ENCODE data around the gene HYAL3. TPM values are rescaled to one million over a fixed set of nuclear protein-coding genes. Genes with fewer than 3 reads are reported as not detected.

HYAL3 gene
- total RNA-seq, 1 experiment from 2014 or later, result 20.8 TPM

- no TSS peak for BruUV-seq (replicated peaks)
- intact Hi-C loops (cut with micrococcal nuclease), result no loop called here
Observed at GRCh38 chr3:50242851-50243542, 56.2 kb downstream of the HYAL3 start.

More at GRCh38 chr3:50242851-50243542, 56.2 kb downstream of the HYAL3 start:
- peaks cover 42% of the 10 kb centered on the region for H3K4me1 ChIP-seq (ENCODE audit: insufficient read depth, low read length)
- no peak overlapping the region for H2AFZ ChIP-seq (ENCODE audit: low read length)
- peaks cover 10% of the 10 kb centered on the region for H3F3A ChIP-seq (ENCODE audit: low read length, unreplicated experiment)
- H3K36me3 ChIP-seq (ENCODE audit: low read depth, low read length), result peaks cover 10% of the 10 kb centered on the region; the same call in 1 of the 2 replicates
- ChIA-PET CTCF (no interaction called here), POLR2A (ENCODE audit: unreplicated experiment) (no interaction called here)
- H3K27ac ChIP-seq (ENCODE audit: low read length), result no peak overlapping the region
- peaks cover 92% of the 10 kb centered on the region for H3K79me2 ChIP-seq (ENCODE audit: low read length)
- ATAC-seq, result no peak
- TF ChIP-seq EZH2 (IDR thresholded peaks at IDR 0.05; ENCODE audit: low read length, unreplicated experiment), result no peak
- DNase-seq, result no peak
- H3K9ac ChIP-seq (ENCODE audit: low read length), result no peak overlapping the region
- no peak overlapping the region for H3K4me3 ChIP-seq (ENCODE audit: low read length)
- H3K9me2 ChIP-seq (replicated peaks; ENCODE audit: low read length), result no peaks in the 10 kb centered on the region
- peaks cover 34% of the 10 kb centered on the region for H4K20me1 ChIP-seq (ENCODE audit: low read length)
- H3K27me3 ChIP-seq (ENCODE audit: low read length), result no peaks in the 10 kb centered on the region
- no peak overlapping the region for H3K4me2 ChIP-seq (ENCODE audit: low read length)
- no peaks in the 10 kb centered on the region for H3K9me3 ChIP-seq (ENCODE audit: low read length)

Other genes starting within 250 kb of the HYAL3 start
- 105 and 128 TPM in 2 replicates for gene RBM5, start 210.5 kb downstream of the HYAL3 start, total RNA-seq (2014; rRNA removed)
- gene SEMA3F, start 144.1 kb downstream of the HYAL3 start, total RNA-seq (2014; rRNA removed), result 47.3 and 50.5 TPM in 2 replicates
- 0.22 TPM in 1 of 2 replicates, not detected in the other for gene GNAT1, start 107.8 kb downstream of the HYAL3 start, total RNA-seq (2014; rRNA removed)
- gene SLC38A3, start 94.1 kb downstream of the HYAL3 start, total RNA-seq (2014; rRNA removed), result 0.17 and 3.3 TPM in 2 replicates
- 221 and 254 TPM in 2 replicates for gene GNAI2, start 63.2 kb downstream of the HYAL3 start, total RNA-seq (2014; rRNA removed)
- 40.1 and 63.9 TPM in 2 replicates for gene SEMA3B, start 30.3 kb downstream of the HYAL3 start, total RNA-seq (2014; rRNA removed)
- not detected in 2 replicates for gene LSMEM2, start 20.3 kb downstream of the HYAL3 start, total RNA-seq (2014; rRNA removed)
- gene IFRD2, start 7.0 kb downstream of the HYAL3 start, total RNA-seq (2014; rRNA removed), result 223 and 300 TPM in 2 replicates
- gene NAA80, start within 50 bp of the HYAL3 start, total RNA-seq (2014; rRNA removed), result 8.7 and 16.6 TPM in 2 replicates
- 0.23 and 1.3 TPM in 2 replicates for gene HYAL1, start 4.2 kb upstream of the HYAL3 start, total RNA-seq (2014; rRNA removed)
- 97.8 and 111 TPM in 2 replicates for gene HYAL2, start 23.3 kb upstream of the HYAL3 start, total RNA-seq (2014; rRNA removed)
- 143 and 156 TPM in 2 replicates for gene TUSC2, start 28.8 kb upstream of the HYAL3 start, total RNA-seq (2014; rRNA removed)
- gene RASSF1, start 41.4 kb upstream of the HYAL3 start, total RNA-seq (2014; rRNA removed), result 20.0 and 21.4 TPM in 2 replicates
- gene ZMYND10, start 46.3 kb upstream of the HYAL3 start, total RNA-seq (2014; rRNA removed), result 1.6 and 3.9 TPM in 2 replicates
- 40.9 and 56.9 TPM in 2 replicates for gene NPRL2, start 51.4 kb upstream of the HYAL3 start, total RNA-seq (2014; rRNA removed)
- gene CYB561D2, start 51.5 kb upstream of the HYAL3 start, total RNA-seq (2014; rRNA removed), result 37.1 and 44.3 TPM in 2 replicates
- 54.9 and 56.6 TPM in 2 replicates for gene TMEM115, start 60.1 kb upstream of the HYAL3 start, total RNA-seq (2014; rRNA removed)
- 0.17 and 0.44 TPM in 2 replicates for gene CACNA2D2, start 204.2 kb upstream of the HYAL3 start, total RNA-seq (2014; rRNA removed)